ENCODE measurements around the gene ERBB4. TPM values are rescaled to one million over a fixed set of nuclear protein-coding genes. Genes with fewer than 3 reads are reported as not detected.
"Not testable (repeated sequence)": the region's sequence is repeated elsewhere in the genome, so short reads cannot be mapped to it uniquely, and the experiment has no call there.

Gene ERBB4
- polyA plus RNA-seq, 3 donors from 2014 or later, result not detected

DNA sequence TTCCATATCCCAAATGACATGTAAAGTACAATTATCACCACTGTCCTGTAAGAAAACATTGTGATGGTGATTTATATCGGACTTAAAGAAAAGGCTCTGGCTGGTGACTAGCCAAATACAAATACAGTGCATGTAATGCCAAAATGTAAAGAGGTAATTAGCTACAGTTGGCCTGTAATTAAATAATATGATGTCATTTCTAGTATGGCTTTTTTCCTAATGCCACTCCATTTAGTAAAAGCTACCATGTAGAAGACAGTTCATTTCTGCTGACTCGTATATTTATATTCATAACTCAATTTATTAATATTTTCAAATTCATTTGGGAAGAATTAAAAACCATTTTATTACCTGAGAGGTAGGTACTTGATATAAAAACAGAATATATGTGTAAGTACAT, 815.7 kb downstream of the ERBB4 start:
- no peaks in the 10 kb centered on the region for H3K36me3 Mint-ChIP-seq
- DNase-seq, result no peak
- H3K4me3 Mint-ChIP-seq, result no peak overlapping the region
- no peak overlapping the region for H3K27ac Mint-ChIP-seq
- no peaks in the 10 kb centered on the region for H3K27me3 Mint-ChIP-seq (ENCODE audit: low read depth in 3 of 3)
- no peaks in the 10 kb centered on the region for H3K4me1 Mint-ChIP-seq
- H3K9me3 Mint-ChIP-seq, result peaks cover 0 to 15% (median 1%) of the 10 kb centered on the region in 6 donors

DNA sequence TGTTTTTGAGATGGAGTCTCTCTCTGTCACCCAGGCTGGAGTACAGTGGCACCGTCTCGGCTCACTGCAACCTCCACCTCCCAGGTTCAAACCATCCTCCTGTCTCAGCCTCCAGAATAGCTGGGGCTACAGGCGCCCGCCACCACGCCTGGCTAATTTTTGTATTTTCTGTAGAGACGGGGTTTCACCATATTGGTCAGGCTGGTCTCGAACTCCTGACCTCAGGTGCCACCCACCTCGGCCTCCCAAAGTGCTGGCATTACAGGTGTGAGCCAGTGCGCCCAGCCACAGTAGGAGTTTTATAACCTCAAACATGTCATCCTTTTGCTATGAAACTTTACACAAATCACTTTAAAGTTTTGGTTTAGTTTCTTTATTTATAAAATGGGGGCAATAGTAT, 816.7 kb downstream of the ERBB4 start:
- not testable (repeated sequence) for H3K36me3 Mint-ChIP-seq; H3K27me3 Mint-ChIP-seq (ENCODE audit: low read depth in 3 of 3); H3K27ac Mint-ChIP-seq; H3K4me3 Mint-ChIP-seq; DNase-seq; H3K4me1 Mint-ChIP-seq
- peaks cover 0 to 15% (median 3%) of the 10 kb centered on the region in 6 donors for H3K9me3 Mint-ChIP-seq

DNA sequence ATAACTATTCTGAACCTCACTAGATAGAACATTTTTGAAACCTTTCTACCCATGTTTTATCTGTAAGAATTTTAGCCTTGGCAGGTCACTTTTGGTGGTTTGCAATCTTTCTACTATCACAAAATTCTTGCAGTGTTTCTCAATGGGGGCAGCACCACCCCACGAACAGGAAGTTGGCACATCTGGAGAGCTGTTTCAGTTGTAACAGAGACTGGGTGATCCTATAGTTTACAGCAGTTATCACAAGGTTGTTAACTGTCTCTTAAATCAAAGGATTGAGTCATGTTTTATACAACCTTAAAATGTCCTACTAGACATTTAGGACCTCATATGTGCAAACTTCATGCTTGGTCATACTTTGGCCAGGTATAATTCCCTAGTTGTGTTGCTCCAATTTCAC, 829.2 kb downstream of the ERBB4 start:
- Mint-ChIP-seq H3K27ac (no peak overlapping the region), H3K36me3 (no peaks in the 10 kb centered on the region), H3K4me3 (no peak overlapping the region), H3K9me3 (peaks cover 0 to 21% (median 4%) of the 10 kb centered on the region in 6 donors), H3K4me1 (no peaks in the 10 kb centered on the region), H3K27me3 (ENCODE audit: low read depth in 3 of 3) (no peaks in the 10 kb centered on the region)
- DNase-seq, result no peak

DNA sequence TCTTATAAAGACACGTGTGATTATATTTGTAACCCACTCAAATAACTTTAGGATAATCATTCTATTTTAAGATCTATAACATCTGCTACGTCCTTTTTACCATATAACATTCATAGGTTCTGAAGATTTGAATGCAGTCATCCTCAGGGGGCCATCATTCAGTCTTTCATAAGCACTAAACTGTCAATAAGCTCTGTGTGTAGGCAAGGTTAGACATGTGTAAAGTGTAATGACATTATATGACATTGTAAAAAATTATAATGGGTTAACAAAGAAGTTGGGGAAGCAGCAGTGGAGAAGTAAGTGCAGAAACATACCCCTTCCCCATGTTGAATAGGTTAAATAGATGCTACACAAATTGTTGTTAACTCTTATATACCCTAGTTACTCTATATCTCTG, 845.9 kb downstream of the ERBB4 start:
- Mint-ChIP-seq H3K9me3 (peaks cover 0 to 32% (median 13%) of the 10 kb centered on the region in 6 donors), H3K4me3 (no peak overlapping the region), H3K27me3 (ENCODE audit: low read depth in 3 of 3) (no peaks in the 10 kb centered on the region), H3K4me1 (no peaks in the 10 kb centered on the region), H3K36me3 (peaks cover 0 to 5% (median 0%) of the 10 kb centered on the region in 3 donors), H3K27ac (no peak overlapping the region)
- DNase-seq, result no peak

DNA sequence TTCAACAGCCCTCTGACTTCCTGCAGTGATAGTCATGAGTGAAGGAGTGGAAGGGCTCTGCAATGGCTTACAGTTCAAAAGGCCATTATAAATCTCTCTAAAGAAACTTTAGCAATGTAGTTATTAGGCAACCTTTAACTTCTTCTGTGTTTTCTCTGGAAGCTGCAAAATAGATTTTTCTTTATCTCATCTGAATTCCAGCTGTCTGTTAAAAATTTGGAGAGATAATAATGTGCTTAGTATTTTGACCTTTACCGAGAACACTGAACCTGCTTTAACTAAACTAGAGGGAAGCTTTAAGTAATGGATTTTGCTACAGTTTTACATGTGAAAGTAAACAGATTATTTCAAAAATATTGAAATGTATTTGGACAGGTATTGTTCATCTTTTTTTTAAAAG, 847.9 kb downstream of the ERBB4 start:
- no peak for DNase-seq

DNA sequence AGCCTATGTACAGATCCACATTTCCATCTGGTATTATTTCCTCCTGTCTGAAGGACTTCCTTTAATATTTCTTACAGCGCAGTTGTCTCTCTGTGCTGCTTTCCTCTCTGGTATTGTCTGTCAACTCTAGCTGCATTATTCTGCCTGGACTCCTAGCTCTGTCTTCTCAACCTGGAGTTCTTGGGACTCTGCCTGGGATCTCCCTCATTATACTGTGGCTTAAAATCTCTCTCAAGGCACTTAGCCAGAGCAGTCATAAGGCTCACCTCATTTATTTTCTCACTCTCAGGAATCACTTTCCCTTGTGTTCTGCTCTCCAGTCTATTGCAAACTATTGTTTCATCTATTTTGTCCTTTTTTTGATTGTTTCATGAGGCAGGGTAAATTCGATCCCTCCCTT, 850.4 kb downstream of the ERBB4 start:
- no peaks in the 10 kb centered on the region for H3K4me1 Mint-ChIP-seq
- H3K36me3 Mint-ChIP-seq, result peaks cover 0 to 5% (median 0%) of the 10 kb centered on the region in 3 donors
- no peak overlapping the region for H3K27ac Mint-ChIP-seq
- no peak overlapping the region for H3K4me3 Mint-ChIP-seq
- peaks cover 0 to 2% (median 0%) of the 10 kb centered on the region in 3 donors for H3K27me3 Mint-ChIP-seq (ENCODE audit: low read depth in 3 of 3)
- peaks cover 8 to 61% (median 31%) of the 10 kb centered on the region in 6 donors for H3K9me3 Mint-ChIP-seq
- no peak for DNase-seq

More for the DNA sequence above, 847.9 kb downstream of the ERBB4 start:
- Mint-ChIP-seq H3K27ac (no peak overlapping the region), H3K27me3 (ENCODE audit: low read depth in 3 of 3) (no peaks in the 10 kb centered on the region), H3K4me1 (no peaks in the 10 kb centered on the region), H3K36me3 (peaks cover 0 to 5% (median 0%) of the 10 kb centered on the region in 3 donors), H3K9me3 (peaks cover 0 to 42% (median 21%) of the 10 kb centered on the region in 6 donors), H3K4me3 (no peak overlapping the region)

DNA sequence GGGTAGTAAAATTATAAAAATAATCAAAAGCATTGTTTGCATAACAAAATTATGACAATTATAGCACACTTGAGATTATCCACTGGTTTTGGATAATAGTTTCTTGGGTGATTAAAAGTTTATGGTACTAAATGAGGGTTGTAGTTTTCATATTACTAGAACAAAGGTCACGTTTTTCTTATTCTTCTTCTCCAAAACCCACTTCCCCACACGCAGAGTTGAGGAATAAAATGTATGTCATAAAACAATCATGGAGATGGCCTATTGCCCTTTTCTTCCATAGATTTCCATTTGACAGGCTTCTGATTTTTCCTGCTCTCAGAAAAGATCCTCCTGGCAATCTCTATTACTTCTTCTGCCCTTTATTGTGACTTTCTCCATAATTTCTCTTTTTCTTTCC, 863.9 kb downstream of the ERBB4 start:
- no peak overlapping the region for H3K27ac Mint-ChIP-seq
- peaks cover 0 to 2% (median 0%) of the 10 kb centered on the region in 3 donors for H3K27me3 Mint-ChIP-seq (ENCODE audit: low read depth in 3 of 3)
- no peaks in the 10 kb centered on the region for H3K4me1 Mint-ChIP-seq
- peaks cover 0 to 14% (median 6%) of the 10 kb centered on the region in 6 donors for H3K9me3 Mint-ChIP-seq
- no peak overlapping the region for H3K4me3 Mint-ChIP-seq
- no peak for DNase-seq
- H3K36me3 Mint-ChIP-seq, result no peaks in the 10 kb centered on the region

DNA sequence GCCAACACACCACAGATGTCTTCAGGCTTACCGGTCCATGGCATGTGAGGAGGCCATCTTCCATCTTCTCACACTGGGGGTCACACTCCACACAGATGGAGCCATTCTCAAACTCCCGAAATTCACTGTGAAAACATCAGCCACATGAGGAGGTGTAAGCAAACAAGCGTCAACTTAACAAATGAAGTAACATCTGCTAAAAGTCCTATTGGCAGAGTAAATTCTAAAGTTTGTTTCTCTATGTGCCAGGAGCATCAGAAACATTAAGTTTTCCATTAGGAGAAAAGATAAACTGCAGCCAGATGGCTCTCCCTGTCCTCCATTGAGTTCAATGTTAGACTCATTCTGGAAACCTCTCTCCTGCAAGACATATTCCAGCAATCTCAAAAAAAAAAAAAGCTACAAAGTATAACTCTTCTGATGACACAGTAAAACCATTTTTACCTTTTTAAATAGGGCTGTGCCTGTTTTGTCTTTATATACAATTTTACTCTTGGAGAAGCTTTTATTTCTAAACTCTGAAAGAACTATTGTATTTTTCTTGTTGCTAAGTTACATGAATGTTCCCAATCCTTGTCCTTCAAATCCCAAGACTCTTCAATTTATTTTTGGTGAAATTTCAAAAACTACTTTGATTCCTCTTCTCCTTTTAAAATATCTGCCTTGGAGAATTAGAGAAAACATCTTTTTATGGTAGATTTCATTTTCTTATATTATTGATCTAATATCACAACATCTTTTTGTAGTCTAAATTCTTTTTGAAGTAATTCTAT, 865.3 kb downstream of the ERBB4 start:
- H3K9me3 Mint-ChIP-seq, result peaks cover 0 to 8% (median 4%) of the 10 kb centered on the region in 6 donors
- peaks cover 0 to 2% (median 0%) of the 10 kb centered on the region in 3 donors for H3K27me3 Mint-ChIP-seq (ENCODE audit: low read depth in 3 of 3)
- H3K4me1 Mint-ChIP-seq, result no peaks in the 10 kb centered on the region
- no peak overlapping the region for H3K4me3 Mint-ChIP-seq
- DNase-seq, result no peak
- H3K27ac Mint-ChIP-seq, result no peak overlapping the region
- H3K36me3 Mint-ChIP-seq, result no peaks in the 10 kb centered on the region

DNA sequence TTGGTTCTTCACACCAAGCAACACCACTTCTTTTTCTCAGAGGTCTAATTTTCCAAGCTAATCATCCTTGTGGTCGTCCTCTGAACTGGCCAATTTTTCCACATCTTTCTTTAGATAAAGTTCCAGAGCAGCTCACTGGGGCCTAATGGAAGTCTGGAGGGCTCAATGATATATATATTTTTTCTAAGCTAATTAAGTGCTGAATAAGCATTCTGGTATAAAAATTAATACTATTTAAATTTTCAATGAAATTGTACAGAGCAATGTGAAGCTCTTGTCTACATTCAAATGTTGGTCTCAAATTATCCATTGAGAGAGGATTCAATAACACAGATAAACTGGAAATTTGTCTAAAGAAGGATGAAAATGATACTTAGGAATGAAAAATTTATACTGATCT, 866.6 kb downstream of the ERBB4 start:
- Mint-ChIP-seq H3K4me3 (no peak overlapping the region), H3K27ac (no peak overlapping the region), H3K36me3 (no peaks in the 10 kb centered on the region), H3K9me3 (peaks cover 0 to 12% (median 6%) of the 10 kb centered on the region in 6 donors), H3K27me3 (ENCODE audit: low read depth in 3 of 3) (peaks cover 0 to 2% (median 0%) of the 10 kb centered on the region in 3 donors), H3K4me1 (no peaks in the 10 kb centered on the region)
- no peak for DNase-seq

DNA sequence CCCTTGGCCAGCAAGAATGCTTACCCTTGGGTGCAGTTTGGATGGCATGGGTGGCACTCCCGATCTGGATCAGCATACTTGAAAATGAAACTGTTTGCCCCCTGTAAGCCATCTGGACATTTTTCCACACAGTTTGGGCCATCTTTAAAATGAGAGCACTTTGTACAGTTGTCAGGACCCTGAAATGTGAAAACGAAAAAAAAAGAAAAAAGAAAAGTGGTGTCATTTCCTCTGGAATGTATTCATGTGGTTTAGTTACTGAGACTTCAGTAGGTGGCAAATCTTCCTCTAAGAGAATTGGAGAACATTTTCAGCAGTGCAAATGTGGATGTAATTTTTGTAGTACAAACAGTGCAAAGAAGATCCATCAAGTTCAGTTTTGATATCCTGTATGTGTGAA, 873.3 kb downstream of the ERBB4 start:
- H3K27ac Mint-ChIP-seq, result no peak overlapping the region
- no peaks in the 10 kb centered on the region for H3K4me1 Mint-ChIP-seq
- DNase-seq, result no peak
- no peaks in the 10 kb centered on the region for H3K36me3 Mint-ChIP-seq
- H3K27me3 Mint-ChIP-seq (ENCODE audit: low read depth in 3 of 3), result peaks cover 0 to 2% (median 0%) of the 10 kb centered on the region in 3 donors
- H3K9me3 Mint-ChIP-seq, result peaks cover under 1 to 36% (median 13%) of the 10 kb centered on the region in 6 donors
- no peak overlapping the region for H3K4me3 Mint-ChIP-seq

DNA sequence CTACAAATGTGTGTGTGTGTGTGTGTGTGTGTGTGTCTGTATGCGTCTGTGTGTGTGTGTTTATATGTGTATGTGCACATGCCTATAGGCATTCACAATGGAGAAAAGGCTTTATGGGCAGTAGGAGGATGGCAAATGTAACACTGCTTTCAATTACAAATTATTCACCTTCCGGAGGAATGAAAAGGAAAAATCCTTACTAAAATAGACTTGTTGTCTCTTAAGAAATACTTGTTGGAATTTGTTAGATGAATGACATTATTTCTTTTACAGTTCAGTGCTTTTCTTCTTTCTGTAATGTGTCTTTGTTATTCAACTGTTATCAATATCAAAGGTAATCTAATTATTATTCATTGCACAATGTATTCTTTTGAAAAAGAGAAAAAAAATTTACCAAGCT, 874.3 kb downstream of the ERBB4 start:
- peaks cover 4 to 45% (median 14%) of the 10 kb centered on the region in 6 donors for H3K9me3 Mint-ChIP-seq
- DNase-seq, result no peak
- H3K27me3 Mint-ChIP-seq (ENCODE audit: low read depth in 3 of 3), result peaks cover 0 to 2% (median 2%) of the 10 kb centered on the region in 3 donors
- H3K27ac Mint-ChIP-seq, result no peak overlapping the region
- H3K4me1 Mint-ChIP-seq, result no peaks in the 10 kb centered on the region
- H3K4me3 Mint-ChIP-seq, result no peak overlapping the region
- H3K36me3 Mint-ChIP-seq, result no peaks in the 10 kb centered on the region

DNA sequence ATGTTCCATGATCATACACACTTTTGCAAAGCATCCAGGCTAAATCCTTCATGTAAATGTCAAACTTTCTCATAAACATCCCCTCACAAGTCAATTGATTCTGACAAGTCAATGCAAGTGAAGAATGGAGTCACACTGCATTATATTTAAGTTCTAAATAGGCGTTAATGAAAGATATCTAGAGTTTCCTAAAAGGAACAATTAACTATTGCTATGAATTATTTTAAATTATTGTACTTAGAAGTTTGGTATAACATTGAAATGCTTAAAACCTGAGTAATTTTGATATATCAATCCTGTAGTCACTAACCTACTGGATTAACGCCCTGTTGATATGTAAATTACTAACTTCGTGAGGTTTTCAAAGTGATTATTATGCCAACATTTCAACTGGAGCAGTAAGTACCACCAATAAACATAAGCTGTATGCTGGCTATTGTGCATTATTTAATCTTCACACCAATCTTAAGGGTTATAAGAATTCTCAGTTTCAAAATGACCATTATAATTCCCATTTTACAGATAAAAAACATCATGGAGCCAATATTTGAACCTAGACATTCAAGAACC, 884.3 kb downstream of the ERBB4 start:
- DNase-seq, result no peak

DNA sequence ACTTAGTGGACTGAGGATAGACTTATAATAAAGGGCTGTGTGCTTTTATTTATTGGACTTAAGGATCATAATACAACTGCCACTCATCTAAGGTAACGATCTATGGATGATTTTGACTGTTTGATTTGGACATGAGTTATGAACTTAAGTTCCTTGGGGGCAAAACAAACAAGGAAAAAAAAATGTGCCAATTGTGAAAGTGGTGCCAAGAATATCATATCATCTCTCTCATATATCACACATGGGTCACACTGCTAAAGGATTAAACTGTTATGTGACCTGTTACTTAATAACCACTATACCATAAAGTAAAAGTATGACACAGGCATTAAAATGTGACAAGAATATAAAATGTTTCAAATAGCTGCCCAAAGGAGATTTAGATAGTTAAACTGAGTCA, 886.3 kb downstream of the ERBB4 start:
- Mint-ChIP-seq H3K36me3 (no peaks in the 10 kb centered on the region), H3K27me3 (ENCODE audit: low read depth in 3 of 3) (no peaks in the 10 kb centered on the region), H3K27ac (no peak overlapping the region), H3K4me3 (no peak overlapping the region), H3K4me1 (no peaks in the 10 kb centered on the region), H3K9me3 (peaks cover 0 to 30% (median 10%) of the 10 kb centered on the region in 6 donors)
- DNase-seq, result no peak

More for the DNA sequence above, 884.3 kb downstream of the ERBB4 start:
- Mint-ChIP-seq H3K4me1 (no peaks in the 10 kb centered on the region), H3K27ac (no peak overlapping the region), H3K9me3 (peaks cover 0 to 17% (median 5%) of the 10 kb centered on the region in 6 donors), H3K27me3 (ENCODE audit: low read depth in 3 of 3) (no peaks in the 10 kb centered on the region), H3K4me3 (no peak overlapping the region), H3K36me3 (no peaks in the 10 kb centered on the region)

DNA sequence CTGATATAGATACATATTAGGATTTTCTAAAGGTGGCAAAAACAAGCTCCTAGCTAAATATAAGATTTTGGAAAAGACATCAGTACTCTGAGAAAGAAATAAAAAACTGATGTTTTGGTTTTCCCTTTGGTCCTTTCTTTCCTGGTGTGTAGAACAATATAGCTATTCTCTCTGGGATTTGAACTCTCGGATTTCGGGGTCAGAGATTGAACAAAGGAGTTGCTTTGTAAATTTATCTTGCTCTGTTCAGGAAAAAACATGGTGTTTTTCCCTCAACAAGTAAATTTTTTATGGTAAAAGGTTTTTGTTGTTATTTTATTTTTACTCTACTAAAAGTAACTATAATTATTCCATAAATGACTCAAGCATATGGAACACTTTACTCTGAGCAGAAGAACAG, 889.3 kb downstream of the ERBB4 start:
- Mint-ChIP-seq H3K4me1 (no peaks in the 10 kb centered on the region), H3K27me3 (ENCODE audit: low read depth in 3 of 3) (no peaks in the 10 kb centered on the region), H3K9me3 (peaks cover 0 to 29% (median 10%) of the 10 kb centered on the region in 6 donors), H3K4me3 (no peak overlapping the region), H3K27ac (no peak overlapping the region), H3K36me3 (no peaks in the 10 kb centered on the region)
- DNase-seq, result no peak

Data from immature natural killer cell (primary cell).